HG02943 (cell line): Measurements from ENCODE around the gene TACC2.

Source experiments
- ATAC-seq: cut with Tn5 transposase; IDR thresholded peaks from one replicate; pipeline ENCODE4 v1.9.1; 2021; ENCODE audit warnings: mild to moderate bottlenecking, low read depth, moderate library complexity; ENCODE audit not compliant: unreplicated experiment

Gene TACC2

DNA sequence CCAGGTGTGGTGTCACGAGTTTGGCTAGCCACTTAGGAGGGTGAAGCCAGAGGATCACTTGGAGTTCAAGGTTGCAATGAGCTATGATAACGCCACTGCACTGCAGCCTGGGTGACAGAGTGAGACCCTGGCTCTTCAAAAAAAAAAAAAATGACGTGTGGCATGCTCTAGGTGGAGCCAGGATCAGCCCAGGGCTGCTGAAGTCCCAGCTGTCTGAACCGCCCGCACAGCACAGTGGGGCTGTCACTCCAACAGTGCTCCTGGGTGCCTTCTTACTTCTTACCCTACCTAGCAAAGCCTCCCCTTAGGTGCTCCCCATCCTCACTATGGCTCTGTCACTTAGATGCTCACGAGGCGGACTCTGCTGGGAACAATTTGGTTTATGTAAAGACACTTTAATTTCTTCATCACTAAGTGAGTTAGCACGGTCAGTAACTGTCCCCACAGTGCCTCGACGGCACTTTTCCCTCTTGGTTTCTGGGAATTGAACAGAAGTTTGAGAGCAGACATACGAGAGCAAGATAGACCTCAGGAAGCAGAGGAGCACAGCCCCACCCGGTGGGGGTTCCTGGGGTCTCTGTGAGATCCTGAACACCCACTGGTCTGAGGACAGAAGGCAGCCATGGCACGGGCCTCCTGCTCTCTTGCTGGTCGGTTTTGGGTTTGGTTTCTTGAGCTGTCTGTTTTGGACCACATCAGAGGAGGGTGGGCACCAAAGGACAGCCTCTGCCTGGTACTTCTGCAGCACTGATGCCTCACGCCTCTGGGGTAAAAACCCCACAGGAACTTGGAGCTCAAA, 215.9 kb downstream of the TACC2 start:
- no peak for ATAC-seq

GRCh38 chr10:122206471-122207065, 217.6 kb downstream of the TACC2 start:
- no peak for ATAC-seq

- ATAC-seq = no peak
Measured at GRCh38 chr10:122207163-122207562, 218.2 kb downstream of the TACC2 start.

GRCh38 chr10:122207596-122207995, 218.6 kb downstream of the TACC2 start:
- ATAC-seq = no peak

- ATAC-seq = no peak
Measured at GRCh38 chr10:122208571-122209430, 219.8 kb downstream of the TACC2 start.

DNA sequence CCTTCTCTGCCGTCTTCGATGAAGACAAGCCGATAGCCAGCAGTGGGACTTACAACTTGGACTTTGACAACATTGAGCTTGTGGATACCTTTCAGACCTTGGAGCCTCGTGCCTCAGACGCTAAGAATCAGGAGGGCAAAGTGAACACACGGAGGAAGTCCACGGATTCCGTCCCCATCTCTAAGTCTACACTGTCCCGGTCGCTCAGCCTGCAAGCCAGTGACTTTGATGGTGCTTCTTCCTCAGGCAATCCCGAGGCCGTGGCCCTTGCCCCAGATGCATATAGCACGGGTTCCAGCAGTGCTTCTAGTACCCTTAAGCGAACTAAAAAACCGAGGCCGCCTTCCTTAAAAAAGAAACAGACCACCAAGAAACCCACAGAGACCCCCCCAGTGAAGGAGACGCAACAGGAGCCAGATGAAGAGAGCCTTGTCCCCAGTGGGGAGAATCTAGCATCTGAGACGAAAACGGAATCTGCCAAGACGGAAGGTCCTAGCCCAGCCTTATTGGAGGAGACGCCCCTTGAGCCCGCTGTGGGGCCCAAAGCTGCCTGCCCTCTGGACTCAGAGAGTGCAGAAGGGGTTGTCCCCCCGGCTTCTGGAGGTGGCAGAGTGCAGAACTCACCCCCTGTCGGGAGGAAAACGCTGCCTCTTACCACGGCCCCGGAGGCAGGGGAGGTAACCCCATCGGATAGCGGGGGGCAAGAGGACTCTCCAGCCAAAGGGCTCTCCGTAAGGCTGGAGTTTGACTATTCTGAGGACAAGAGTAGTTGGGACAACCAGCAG, 221.7 kb downstream of the TACC2 start:
- ATAC-seq = no peak

- ATAC-seq = no peak
Measured at GRCh38 chr10:122213364-122213763, 224.4 kb downstream of the TACC2 start.

DNA sequence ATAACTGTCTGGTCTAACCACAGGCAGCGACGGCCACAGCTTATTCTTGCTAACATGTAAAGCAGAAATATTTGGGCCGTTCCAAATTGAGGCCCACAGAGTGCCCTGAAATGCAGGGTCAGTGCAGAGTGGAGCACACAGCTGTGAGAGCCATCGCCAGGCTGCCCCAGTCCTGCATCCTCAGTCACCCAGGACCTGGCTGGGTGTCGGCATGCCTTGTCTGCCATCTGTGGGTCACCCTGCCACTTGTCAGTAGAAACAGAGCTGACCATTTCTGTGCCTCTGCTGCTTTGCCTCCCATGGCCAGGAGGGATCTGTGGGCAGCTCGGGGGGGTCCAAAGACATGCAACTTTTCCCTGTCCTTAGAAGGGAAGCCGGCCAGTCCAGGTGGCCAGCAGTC, 224.8 kb downstream of the TACC2 start:
- ATAC-seq = no peak

GRCh38 chr10:122216047-122216446, 227.1 kb downstream of the TACC2 start:
- no peak for ATAC-seq

DNA sequence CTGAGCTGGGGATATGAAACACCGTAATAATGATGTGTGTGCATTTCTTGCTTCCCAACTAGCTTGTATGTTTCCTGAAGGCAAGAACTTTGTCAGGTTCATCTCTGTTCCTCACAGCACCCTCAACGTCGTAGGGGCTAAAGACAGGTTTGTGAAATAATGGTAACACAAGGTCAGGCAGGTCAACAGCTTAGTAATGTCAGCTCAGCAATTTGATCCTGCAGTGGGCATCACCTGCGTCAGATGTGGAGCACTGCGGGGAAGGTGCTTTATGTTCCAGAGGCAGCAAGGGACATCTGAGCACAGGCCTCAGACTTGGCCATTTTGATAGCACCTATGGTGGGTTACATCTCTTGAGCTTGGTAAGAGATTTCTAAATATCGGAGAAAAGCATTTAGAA, 230.4 kb downstream of the TACC2 start:
- ATAC-seq = no peak

GRCh38 chr10:122220736-122221135, 231.8 kb downstream of the TACC2 start:
- ATAC-seq = no peak

GRCh38 chr10:122221958-122222357, 233.0 kb downstream of the TACC2 start:
- ATAC-seq = no peak

DNA sequence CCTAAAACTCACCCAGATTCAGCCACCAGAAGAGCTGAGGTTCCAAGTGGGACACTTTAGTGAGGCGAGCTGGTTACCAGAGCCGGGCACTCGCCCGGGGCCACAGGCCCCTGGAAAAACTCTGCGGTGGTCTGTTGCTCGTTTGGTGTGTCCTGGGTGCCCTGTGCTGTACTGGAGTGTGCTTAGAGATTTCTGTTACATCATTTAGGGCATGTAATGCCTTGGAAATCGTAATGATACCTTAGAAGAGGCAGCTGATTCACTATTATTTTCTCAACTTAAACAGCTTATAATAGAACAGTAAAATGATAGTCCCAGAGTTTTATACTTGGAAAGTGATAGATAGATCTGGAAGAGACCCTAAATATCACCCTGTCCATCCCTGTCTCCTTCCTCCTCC, 233.7 kb downstream of the TACC2 start:
- ATAC-seq = no peak

DNA sequence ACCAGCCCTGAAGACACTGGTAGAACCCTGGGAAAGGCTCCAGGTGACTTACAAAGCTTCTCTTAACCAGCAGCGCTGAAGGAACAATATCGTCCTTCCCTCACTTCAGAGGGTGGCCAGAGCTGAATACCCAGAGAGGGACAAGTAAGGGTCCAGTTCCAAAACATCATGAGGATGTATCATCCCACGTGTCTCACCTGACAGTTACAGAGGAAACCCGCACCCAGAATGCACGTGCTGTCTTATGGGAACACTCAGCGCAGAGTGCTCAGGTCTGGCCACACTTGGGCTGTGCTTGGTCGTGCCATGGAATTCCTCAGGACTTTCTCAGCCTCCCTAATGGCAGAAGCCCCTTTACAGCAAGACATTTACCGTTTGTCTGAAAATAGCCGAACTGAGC, 235.2 kb downstream of the TACC2 start:
- no peak for ATAC-seq

DNA sequence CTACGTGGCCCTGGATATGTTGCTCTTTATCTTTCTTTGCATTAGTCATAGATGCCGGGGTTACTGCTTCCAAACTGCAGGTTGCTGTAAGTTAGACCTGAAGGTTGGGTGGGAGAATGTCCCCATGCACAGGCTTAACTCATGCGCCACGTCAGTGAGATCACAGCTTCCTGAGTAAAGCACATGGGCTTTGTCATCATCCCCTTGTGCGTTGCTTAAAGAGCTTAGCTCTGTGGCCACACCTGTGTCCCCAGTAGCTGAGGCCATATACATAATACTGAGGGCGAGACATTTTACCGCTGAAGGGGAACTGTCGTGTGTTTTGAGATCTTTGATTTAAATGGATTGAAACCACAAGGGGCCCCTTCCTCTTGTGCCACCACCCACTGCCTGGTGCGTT, 236.4 kb downstream of the TACC2 start:
- no peak for ATAC-seq

DNA sequence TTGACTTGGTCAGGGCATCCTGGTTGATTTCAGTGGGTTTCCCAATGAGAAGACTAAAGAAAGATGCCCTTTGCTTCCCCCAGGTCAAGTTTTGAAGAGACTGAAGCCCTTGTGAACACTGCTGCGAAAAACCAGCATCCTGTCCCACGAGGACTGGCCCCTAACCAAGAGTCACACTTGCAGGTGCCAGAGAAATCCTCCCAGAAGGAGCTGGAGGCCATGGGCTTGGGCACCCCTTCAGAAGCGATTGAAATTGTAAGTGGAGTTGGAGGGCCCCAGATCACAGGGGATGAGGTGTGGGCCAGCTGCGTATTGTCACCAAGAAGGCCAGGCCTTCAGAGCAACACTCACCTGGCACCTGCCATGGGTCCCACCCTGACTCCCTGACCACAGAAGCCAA, 238.8 kb downstream of the TACC2 start:
- no peak for ATAC-seq

DNA sequence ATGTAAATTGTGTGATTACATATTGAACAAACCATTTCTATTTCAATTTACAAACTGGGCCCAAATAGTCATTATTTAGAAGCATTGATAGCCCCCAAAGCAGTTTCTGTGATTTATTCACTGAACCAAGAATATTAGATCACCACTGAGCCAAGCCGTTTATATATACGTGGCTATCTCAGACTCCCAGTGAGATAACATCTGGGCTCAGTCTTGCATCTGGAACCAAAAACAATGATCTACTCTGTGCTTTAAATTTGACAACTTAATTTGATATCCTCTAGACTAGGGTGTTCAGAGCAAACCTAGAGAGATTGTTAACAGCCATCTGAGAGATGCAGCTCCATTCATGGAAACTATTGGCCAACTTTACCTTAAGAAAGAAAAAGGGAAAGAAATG, 240.7 kb downstream of the TACC2 start:
- ATAC-seq = no peak

DNA sequence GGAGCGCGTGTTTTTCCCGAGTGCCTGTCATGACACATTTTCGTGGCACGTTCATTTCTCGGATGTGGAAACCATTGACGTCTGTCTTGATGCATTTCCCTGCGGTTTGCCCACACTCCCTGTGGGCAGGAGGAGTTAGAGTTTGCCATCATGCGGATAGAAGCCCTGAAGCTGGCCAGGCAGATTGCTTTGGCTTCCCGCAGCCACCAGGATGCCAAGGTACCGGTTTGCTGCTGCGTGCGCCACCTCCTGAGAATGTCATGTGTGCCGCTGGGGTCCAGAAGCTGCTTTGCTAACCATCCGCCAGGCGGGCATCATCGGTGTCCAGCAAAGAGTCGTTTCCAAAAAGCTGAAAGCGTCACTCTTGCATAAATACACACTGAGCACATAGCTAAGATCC, 241.3 kb downstream of the TACC2 start:
- ATAC-seq = no peak

DNA sequence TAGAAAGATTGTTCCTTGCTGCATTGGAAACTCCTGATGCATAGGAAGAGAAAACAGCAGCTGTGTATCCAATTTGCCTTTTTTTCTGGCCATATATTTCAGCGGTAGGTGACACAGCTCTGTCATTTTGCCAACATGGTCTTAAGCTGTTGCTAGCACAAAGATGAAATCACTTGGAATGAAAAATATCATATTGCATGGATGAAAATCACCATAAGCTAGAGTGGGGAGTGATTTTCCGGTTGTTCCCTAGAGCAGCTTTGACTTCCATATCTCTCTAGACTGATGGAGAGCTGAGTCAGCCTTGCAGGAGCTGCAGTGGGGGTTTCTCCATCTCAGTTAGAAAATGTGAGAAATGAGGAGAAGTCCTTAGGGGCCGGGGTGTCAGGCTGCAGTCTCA, 243.8 kb downstream of the TACC2 start:
- ATAC-seq = no peak

DNA sequence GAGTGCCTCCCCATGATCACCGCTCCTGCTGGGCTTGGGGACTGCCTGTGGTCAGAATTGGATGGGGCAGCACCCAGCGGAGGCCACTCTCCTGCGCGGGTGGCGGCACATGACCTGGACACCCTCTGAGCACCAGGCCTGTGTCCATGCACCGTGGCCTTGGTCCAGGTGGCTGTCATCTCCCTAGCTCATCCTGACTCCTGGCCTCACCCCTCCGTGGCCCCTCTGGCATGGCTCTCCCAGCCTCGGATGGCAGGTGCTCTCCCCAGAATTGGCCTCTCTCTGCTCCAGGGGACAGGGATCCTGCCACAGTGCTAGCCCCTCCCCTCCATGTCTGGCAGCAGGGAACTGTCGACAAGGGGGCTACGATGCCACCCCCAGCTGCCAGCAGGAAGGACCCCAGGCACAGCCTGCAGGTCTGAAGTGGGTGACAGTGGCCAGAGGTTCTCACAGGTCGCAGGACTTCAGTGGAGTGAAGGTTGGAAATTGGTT, 244.9 kb downstream of the TACC2 start:
- ATAC-seq = no peak
